Measurements from ENCODE around the gene OR6K2. TPM values are rescaled to one million over a fixed set of nuclear protein-coding genes. Genes with fewer than 3 reads are reported as not detected.
"Not testable (repeated sequence)": the region's sequence is repeated elsewhere in the genome, so short reads cannot be mapped to it uniquely, and the experiment has no call there.

OR6K2 gene
- total RNA-seq, 1 donor from 2014 or later: not detected

DNA sequence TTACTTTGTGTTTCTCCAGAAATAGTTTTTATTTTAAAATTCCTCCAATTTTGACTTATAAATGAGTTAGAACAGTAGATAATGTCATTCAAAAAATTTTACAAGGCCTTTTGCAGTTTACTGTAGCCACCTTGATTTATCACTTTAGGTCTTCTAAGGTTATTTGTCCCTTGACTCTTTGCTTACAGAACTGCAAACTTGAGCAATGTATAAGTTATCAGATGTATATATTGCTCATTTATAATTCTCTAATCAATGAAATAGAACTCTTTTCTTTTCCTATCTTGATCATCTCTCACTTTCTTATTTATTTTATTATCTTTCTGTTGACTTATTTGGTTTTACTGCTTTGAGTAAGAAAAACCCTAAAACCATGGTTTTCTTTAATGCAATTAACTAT, 8.1 kb downstream of the OR6K2 start:
- Mint-ChIP-seq H3K36me3 (ENCODE audit: insufficient read depth) (no peaks in the 10 kb centered on the region), H3K27ac (no peak overlapping the region), H3K4me1 (ENCODE audit: low read depth) (no peaks in the 10 kb centered on the region), H3K27me3 (peaks cover 4% of the 10 kb centered on the region), H3K9me3 (ENCODE audit: low read depth) (no peaks in the 10 kb centered on the region), H3K4me3 (ENCODE audit: low read depth) (no peak overlapping the region)
- DNase-seq (ENCODE audit: low spot score, unreplicated experiment): no peak
- no peak for TF ChIP-seq CTCF (IDR thresholded peaks at IDR 0.05; ENCODE audit: unreplicated experiment)

- no peak for TF ChIP-seq CTCF (IDR thresholded peaks at IDR 0.05; ENCODE audit: unreplicated experiment)
- no peak overlapping the region for H3K4me3 Mint-ChIP-seq (ENCODE audit: low read depth)
- H3K4me1 Mint-ChIP-seq (ENCODE audit: low read depth): no peaks in the 10 kb centered on the region
- H3K27ac Mint-ChIP-seq: no peak overlapping the region
- no peaks in the 10 kb centered on the region for H3K36me3 Mint-ChIP-seq (ENCODE audit: insufficient read depth)
- H3K9me3 Mint-ChIP-seq (ENCODE audit: low read depth): no peaks in the 10 kb centered on the region
- H3K27me3 Mint-ChIP-seq: peaks cover 4% of the 10 kb centered on the region
- no peak for DNase-seq (ENCODE audit: low spot score, unreplicated experiment)
These were observed 8.5 kb downstream of the OR6K2 start for GRCh38 chr1:158691907-158692306.

GRCh38 chr1:158691149-158691548, 9.3 kb downstream of the OR6K2 start:
- H3K4me1 Mint-ChIP-seq (ENCODE audit: low read depth); H3K36me3 Mint-ChIP-seq (ENCODE audit: insufficient read depth); H3K4me3 Mint-ChIP-seq (ENCODE audit: low read depth); DNase-seq (ENCODE audit: low spot score, unreplicated experiment); H3K9me3 Mint-ChIP-seq (ENCODE audit: low read depth); H3K27me3 Mint-ChIP-seq; H3K27ac Mint-ChIP-seq: not testable (repeated sequence)

DNA sequence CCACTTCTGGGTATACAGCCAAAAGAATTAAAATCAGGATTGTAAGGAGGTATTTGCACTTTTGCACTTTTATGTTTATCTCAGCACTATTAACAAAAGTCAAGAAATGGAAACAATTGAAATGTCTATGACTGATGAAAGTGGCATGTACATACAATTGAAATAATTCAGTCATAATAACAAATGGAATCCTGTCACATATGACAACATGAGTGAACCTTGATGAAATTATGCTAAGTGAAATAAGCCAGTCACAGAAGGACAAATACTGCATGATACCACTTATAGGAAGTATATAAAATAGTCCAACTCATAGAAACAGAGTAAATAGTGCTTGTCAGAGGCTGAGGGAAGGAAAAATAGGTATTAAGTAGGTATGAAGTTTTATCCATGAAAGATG, 10.6 kb downstream of the OR6K2 start:
- no peak for TF ChIP-seq CTCF (IDR thresholded peaks at IDR 0.05; ENCODE audit: unreplicated experiment)
- Mint-ChIP-seq H3K9me3 (ENCODE audit: low read depth) (no peaks in the 10 kb centered on the region), H3K27me3 (no peaks in the 10 kb centered on the region), H3K27ac (no peak overlapping the region), H3K4me1 (ENCODE audit: low read depth) (peaks cover under 1% of the 10 kb centered on the region), H3K4me3 (ENCODE audit: low read depth) (no peak overlapping the region), H3K36me3 (ENCODE audit: insufficient read depth) (no peaks in the 10 kb centered on the region)
- no peak for DNase-seq (ENCODE audit: low spot score, unreplicated experiment)

- Mint-ChIP-seq H3K9me3 (ENCODE audit: low read depth) (no peaks in the 10 kb centered on the region), H3K27me3 (no peaks in the 10 kb centered on the region), H3K4me3 (ENCODE audit: low read depth) (no peak overlapping the region), H3K36me3 (ENCODE audit: insufficient read depth) (no peaks in the 10 kb centered on the region), H3K4me1 (ENCODE audit: low read depth) (peaks cover 1% of the 10 kb centered on the region), H3K27ac (no peak overlapping the region)
- no peak for DNase-seq (ENCODE audit: low spot score, unreplicated experiment)
- no peak for TF ChIP-seq CTCF (IDR thresholded peaks at IDR 0.05; ENCODE audit: unreplicated experiment)
These were observed 11.3 kb downstream of the OR6K2 start for GRCh38 chr1:158689110-158689509.

DNA sequence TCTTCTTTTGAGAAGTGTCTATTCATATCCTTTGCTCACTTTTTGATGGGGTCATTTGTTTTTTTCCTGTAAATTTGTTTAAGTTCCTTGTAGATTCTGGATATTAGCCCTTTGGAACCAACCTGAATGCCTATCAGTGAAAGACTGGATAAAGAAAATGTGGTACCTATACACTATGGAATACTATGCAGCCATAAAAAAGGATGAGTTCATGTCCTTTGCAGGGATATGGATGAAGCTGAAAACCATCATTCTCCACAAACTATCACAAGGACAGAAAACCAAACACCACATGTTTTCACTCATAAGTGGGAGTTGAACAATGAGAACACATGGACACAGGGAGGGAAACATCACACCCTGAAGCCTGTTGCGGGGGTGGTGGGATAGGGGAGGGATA, 12.1 kb downstream of the OR6K2 start:
- not testable (repeated sequence) for DNase-seq (ENCODE audit: low spot score, unreplicated experiment); H3K4me3 Mint-ChIP-seq (ENCODE audit: low read depth); H3K4me1 Mint-ChIP-seq (ENCODE audit: low read depth); H3K27ac Mint-ChIP-seq; H3K36me3 Mint-ChIP-seq (ENCODE audit: insufficient read depth); H3K9me3 Mint-ChIP-seq (ENCODE audit: low read depth); H3K27me3 Mint-ChIP-seq

Measured in progenitor cell of endocrine pancreas (in vitro differentiated cells).